GM19351 (cell line): ENCODE data around the gene C12orf54.
"Not testable (repeated sequence)": the region's sequence is repeated elsewhere in the genome, so short reads cannot be mapped to it uniquely, and the experiment has no call there.

Experiments
- ATAC-seq: cut with Tn5 transposase; IDR thresholded peaks from one replicate; pipeline ENCODE4 v1.9.1; 2021; ENCODE audit warnings: mild to moderate bottlenecking, moderate library complexity; ENCODE audit not compliant: unreplicated experiment

Gene C12orf54

DNA sequence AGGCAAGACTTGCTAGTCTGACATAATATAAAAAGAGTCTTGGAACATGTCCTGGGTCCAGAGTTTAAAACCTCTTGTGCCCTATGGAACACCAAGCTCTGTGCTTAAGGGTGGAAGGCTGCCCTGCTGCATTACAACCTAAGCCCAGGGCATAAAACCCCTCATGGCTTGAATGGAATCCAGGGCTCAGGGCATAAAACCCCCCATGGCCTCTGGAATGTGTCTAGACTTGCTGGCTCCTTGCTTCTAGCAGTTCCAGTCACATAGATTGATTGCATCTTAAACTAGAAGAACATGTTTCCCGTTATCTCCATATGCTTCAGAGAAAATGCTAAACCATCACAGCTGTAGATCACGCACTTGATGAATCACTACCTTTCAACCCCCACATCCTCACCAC lies 24.5 kb downstream of the C12orf54 start:
- not testable (repeated sequence) for ATAC-seq

DNA sequence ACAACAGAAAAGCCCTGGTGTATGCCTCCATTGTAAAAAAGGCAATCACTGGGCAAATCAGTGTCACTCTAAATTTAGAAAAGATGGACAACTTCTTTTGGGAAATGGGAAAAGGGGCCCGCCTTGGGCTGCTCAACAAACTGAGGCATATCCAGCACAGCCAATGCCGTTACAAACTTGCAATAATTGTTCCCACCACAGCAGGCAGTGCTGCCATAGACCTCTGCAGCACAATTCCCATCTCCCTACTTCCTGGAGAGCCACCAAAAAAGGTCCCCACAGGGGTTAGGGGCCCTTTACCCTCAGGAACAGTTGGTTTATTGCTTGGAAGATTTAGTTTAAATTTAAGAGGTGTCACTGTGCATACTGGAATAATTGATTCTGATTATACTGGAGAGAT lies 26.7 kb downstream of the C12orf54 start:
- ATAC-seq, result no peak

DNA sequence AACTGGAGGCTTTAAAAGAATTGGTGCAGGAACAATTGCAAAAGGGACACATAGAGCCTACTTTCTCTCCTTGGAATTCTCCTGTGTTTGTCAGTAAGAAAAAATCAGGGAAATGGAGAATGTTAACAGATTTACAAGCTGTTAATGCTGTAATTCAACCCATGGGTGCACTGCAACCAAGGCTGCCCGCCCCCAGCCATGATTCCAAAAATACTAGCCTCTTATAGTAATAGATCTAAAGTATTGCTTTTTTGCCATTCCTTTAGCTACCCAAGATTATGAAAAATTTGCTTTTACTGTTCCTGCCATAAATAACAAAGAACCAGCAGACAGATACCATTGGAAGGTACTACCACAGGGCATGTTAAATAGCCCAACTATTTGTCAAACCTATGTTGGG lies 27.8 kb downstream of the C12orf54 start:
- no peak for ATAC-seq

DNA sequence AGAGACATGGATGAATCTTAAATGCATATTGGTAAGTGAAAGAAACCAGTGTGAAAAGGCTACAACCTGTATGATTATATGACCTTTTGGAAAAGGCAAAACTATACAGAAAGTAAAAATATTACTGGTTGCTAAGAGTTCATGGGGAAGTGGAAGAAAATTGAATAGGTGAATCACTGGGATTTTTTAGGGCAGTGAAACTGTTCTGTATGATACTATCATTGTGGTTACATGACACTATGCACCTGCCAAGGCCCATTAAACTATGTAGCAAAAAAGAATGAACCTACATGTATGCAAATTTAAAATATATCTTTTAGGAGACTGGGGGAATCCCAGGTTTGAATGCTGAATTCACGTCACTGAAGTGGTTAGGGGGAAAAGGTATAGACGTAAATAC lies 30.6 kb downstream of the C12orf54 start:
- ATAC-seq, result peak; percentile 97

DNA sequence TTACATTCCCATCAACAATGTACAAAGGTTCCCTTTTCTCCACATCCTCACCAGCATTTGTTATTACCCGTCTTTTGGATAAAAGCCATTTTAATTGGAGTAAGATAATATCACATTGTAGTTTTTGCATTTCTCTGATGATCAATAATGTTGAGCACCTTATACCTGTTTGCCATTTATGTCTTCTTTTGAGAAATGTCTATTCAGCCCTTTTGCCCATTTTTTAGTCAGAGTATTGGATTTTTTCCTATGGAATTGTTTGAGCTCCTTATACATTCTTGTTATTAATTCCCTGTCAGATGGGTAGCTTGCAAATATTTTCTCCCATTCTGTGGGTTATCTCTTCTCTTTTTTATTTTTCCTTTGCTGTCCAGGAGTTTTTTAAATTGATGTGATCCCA lies 32.4 kb downstream of the C12orf54 start:
- ATAC-seq, result no peak

DNA sequence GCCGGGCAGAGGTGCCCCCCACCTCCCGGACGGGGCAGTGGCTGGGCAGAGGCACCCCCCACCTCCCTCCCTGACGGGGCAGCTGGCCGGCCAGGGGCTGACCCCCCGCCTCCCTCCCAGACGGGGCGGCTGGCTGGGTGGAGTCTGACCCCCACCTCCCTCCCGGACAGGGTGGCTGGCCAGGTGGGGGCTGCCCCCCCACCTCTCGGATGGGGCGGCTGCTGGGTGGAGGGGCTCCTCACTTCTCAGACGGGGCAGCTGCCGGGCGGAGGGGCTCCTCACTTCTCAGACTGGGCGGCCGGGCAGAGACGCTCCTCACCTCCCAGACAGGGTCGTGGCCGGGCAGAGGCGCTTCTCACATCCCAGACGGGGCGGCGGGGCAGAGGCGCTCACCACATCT lies 38.1 kb downstream of the C12orf54 start:
- not testable (repeated sequence) for ATAC-seq

DNA sequence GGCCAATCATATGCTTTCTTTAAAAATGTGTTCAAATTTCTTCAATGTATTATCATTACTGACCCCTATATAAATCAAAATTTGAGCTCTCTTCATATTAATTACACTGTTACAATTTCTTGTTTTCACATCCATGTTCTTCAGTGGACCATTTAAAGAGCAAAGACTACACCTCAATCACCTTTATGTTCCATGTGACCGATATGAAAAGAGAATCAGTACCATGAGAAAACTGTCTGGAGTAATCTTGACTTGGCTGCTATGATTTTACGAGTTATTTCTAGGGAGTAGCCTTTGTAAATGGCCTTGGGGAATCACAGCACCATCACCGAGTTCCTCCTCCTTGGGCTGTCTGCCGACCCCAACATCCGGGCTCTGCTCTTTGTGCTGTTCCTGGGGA lies 43.0 kb downstream of the C12orf54 start, which contains the start of gene OR8S1:
Gene OR8S1, plus strand, starts transcription at position 301 of the 400 bp plus-strand sequence. Its CDS starts 0 bp downstream, at position 301.
- no peak for ATAC-seq

DNA sequence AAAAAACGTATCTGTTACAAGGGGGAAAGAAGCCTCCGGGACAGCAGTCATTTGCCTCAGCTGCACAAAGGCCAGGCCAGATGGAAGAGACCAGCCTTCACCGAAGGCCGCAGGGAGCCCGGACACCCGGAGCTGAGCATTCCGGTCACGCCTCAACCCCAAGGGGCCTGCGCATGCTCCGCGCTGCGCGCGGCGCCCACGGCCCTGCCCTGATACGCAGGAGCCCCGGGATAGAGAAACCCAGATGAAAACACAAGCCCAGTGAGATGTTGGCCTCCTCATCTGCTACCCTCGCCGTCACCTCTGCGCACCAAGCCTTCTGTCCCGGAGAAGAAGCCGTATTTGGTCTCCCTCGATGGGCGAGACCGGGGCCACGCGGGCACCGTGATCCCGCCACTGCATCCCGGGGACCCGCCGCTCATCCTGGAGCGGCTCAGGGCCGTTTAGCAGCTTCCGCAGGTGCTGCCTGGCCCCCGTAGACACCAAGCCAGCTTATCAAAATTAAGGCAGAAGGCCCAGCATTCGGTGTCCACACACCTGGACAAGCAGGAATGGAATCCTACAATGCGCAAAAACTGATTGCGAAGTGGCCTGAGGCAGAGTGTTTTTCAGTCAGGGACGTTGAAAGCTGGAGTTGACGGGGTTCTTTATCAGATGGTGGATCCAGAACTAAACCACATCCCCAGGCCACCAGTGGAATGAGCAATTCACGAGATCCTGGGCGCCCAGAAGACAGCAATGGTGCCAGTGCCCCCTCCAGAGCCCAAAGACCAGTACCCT lies 45.8 kb downstream of the C12orf54 start:
- ATAC-seq, result no peak

DNA sequence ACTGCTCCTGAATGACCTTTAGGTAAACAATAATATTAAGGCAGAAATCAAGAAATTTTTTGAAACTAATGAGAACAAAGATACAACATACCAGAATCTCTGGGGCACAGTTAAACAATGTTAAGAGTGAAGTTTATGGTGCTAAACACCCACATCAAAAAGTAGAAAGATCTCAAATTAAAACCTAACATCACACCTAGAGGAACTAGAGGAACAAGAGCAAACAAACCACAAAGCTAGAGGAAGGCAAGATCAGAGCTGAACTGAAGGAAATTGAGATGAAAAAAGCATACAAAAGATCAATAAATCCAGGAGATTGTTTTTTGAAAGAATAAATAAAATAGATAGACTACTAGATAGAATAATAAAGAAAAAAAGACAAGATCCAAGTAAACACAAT lies 50.3 kb downstream of the C12orf54 start:
- ATAC-seq, result no peak

DNA sequence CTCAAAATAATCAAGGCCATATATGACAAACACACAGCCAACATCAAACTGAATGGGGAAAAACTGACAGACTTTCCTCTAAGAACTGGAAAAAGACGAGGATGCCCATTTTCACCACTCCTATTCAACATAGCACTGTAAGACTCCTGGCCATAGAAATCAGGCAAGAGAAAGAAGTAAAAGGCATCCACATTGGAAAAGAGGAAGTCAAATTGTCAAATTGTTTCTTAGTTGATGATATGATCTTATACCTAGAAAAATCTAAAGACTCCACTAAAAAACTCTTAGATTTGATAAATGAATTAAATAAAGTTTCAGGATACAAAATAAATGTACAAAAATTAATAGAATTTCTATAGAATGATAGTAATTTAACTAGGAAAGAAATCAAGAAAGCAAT lies 54.3 kb downstream of the C12orf54 start:
- ATAC-seq, result no peak

DNA sequence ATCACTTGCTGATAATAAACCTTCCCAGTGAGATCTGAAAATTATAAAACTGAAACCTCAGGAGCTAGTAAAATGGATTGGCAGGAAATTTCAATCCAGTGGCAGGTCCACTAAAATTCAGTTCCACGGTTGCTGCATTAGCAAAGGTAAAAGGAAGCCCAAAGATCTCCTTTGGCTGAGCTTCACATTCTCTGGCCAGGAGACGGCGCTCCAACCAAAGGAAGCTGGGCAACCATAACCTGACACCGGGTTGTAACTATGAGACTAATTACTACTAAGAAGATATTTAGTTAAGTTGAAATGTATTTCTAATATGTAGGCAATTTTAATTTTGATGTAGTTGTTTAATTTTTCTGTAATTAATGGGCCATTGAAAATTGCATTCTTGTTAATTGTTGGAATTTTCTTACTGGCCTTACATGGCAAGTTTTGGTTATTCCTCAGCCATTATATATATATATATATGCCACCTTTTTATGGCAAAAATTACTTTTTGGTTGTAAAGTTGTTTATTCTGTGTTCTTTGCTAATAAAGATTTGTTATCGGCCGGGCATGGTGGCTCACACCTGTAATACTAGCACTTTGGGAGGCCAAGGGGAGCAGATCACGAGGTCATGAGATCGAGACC lies 60.1 kb downstream of the C12orf54 start:
- ATAC-seq, result peak; percentile 57

DNA sequence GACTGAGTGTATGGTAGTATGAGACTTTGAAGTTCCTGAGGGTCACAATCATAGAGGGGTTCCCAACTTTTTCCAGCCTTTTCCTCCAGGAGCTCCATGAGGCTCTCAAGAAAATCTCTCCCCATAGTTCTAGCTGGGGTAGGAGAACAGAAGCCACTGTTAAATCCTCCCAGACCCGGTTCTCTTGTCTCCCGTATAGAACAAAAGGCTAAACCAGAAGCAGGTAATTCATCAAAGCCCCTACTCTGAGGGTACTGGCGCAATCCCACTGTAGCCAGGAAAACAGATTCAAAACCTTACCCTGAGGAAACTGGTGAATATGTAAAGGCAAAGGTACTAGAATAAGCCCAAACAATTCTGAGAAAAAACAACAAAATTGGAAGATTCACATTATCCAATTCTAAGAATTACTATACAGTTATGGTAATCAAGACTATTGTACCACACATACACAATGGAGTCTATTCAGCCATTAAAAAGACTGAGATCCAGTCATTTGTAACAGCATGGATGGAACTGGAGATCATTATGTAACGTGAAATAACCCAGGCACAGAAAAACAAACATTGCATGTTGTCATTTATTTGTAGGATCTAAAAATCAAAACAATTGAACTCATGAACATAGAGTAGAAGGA lies 63.7 kb downstream of the C12orf54 start:
- no peak for ATAC-seq
